ENCODE measurements around the gene KAT6B.
"Not testable (repeated sequence)": the region's sequence is repeated elsewhere in the genome, so short reads cannot be mapped to it uniquely, and the experiment has no call there.

KAT6B gene

GRCh38 chr10:74893329-74893728, 66.9 kb downstream of the KAT6B start:
- not testable (repeated sequence) for DNase-seq

DNA sequence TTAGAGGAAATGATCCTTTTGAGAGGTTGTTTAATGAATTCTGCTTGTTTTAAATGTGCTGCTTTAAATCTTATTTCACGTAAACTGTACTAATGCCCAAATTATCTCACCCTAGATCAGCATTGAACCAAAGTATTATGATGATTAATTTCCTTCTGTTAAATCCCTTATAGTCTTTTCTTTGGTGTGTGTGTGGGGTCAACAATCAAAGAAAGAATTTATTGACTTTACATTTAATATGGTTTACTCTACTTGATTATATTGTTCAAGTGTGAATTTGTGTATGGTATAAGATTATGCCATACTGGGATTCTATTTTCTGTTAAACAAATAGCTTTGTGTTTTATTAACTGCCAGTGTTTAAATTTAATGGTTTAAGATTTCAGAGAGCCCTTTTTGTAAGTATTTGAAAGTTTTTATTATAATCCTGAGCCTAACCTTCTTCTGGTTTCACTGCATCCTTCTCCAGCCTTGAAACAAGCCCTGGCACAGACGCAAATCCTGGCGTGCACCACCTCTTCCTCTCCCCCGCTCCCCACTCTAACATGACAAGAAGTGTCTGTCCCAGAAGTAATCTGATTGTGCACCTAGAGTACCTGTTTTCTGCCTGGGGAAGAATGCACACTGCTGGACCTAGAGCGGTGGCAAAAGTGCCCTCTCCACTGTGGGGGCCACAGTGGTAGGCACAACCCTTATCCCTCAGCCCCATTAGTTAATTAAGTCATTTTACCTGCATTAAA, 70.6 kb downstream of the KAT6B start:
- DNase-seq, result no peak

- no peak for DNase-seq
These were observed 72.0 kb downstream of the KAT6B start for GRCh38 chr10:74898201-74898976.

GRCh38 chr10:74900297-74900696, 73.9 kb downstream of the KAT6B start:
- DNase-seq, result no peak

- DNase-seq, result no peak
These were observed 74.9 kb downstream of the KAT6B start for GRCh38 chr10:74901301-74901700.

- no peak for DNase-seq
These were observed 75.6 kb downstream of the KAT6B start for GRCh38 chr10:74901867-74902450.

- no peak for DNase-seq
These were observed 77.1 kb downstream of the KAT6B start for GRCh38 chr10:74903491-74903890.

DNA sequence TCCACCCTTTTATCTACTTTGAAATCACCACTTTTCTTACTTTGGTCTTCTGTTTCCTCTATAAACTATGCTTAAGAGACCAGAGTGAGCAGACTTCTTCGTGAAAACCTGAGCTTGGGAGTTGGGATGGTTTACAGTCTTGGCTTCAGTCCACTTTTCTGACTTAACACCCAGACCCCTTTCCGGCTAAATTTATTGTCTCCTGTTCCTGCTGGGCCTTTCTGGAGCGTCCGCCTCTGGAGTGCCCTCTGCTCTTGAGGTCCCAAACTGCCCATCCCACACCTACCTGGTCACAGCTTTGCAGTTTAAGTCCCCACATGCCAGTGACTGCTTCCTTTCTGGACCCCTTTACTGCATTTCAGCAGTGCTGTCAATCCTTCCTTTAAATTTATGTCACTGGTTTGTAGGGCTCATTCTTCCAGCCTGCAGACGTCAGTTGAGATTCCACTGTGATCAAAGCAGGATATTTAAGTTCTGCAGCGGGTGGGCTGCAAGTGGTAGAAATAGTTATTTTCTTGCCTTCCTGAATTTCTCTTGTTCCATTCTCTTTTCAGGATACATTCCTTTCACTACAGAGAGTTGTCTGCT, 80.3 kb downstream of the KAT6B start:
- no peak for DNase-seq

DNA sequence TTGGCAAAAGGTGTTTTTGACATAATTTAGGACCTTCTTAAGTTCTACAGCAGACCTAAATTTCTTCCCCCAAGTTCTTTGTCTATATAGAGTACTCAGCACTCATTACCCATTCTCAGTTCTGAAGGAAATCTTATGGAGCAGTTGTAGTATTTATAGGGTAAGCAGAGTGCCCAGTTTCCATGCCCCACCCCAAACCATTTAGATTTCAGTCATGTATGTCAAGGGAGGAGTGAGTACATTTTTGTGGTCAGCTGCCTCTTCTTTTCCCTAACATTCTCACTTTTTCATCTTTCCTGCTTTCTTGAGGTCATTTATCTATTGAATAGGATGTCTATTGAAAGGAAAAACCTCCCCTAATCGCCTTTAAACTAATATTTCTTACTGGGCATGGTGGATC, 83.3 kb downstream of the KAT6B start:
- no peak for DNase-seq

- DNase-seq, result no peak
These were observed 84.0 kb downstream of the KAT6B start for GRCh38 chr10:74910241-74910975.

DNA sequence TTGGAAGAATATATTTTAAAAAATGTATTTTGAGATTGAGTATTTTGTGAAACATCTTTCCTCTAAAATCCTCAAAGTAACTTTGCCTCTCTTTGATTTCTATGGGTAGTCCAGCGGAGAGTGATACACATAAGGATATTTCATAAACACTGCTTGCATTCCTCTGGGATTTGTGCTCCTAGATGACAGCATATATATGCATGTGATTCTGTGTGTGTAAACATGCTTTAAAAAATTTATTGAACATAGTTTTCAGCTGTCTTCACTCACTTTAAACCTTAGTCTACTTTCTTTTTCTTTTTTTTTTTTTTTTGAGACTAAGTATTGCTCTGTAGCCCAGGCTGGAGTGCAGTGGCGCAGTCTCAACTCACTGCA, 84.6 kb downstream of the KAT6B start:
- DNase-seq, result no peak

DNA sequence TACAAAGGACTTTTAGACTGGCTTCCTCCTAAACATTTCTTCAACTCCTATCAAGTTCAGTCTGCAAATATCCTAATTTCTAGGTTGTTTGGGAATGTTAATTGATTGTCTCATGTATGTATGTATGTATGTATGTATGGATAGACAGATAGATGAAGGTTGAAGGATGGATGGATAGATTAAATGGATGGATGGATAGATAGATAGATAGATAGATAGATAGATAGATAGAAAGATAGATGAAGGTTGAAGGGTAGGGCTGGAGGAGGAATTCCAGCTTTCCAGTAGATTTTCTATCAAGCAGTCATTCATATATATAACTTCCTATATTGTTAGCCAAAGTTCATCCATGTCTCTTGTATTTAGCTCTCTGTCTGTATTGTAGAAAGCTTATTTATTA, 85.8 kb downstream of the KAT6B start:
- DNase-seq, result no peak

DNA sequence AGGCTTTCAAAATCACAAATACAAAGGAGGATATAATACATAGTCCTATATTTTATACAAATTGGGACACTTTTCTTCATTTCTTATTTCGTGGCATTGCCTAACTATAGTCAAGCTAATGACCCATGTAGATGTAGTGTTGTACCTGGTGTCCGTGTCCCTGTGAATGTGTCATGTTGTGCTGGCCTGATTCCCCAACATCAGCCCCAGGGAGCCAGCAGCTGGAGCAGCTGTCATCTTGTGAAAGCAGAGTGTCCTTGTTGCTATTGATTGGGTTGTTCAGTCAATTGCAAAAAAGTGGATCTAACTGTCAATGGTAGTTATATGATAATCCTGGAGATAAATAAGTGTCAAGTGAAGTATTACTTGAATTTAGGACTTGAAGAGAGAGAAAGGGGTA, 86.3 kb downstream of the KAT6B start:
- DNase-seq, result no peak

DNA sequence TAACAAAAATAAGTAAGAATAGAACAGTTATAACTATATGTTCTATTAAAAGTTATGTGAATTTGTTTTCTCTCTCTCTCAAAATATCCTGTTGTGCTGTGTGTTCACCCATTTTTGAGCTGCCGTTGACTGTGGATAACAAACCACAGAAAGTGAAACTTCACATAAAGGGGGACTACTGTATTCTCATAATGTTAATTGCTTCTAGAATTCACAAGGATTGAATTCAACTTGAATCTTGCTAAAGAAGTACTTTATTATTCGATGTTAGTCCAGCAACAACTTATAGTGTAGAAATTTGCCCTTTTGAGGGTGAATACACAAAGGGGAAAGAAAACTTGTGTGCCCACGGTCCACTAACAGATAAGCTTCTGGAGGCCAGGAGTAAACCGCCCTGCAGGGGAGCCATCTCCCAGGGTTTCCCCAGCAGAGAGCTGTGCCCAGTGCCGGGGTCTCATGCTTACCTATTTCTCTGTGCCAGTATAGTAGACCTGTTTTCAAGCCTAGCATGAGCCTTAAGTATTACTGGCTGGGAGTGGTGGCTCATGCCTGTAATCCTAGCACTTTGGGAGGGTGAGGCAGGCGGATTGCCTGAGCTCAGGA, 87.1 kb downstream of the KAT6B start:
- no peak for DNase-seq

GRCh38 chr10:74916283-74916682, 89.9 kb downstream of the KAT6B start:
- DNase-seq, result no peak

- DNase-seq, result no peak
These were observed 91.2 kb downstream of the KAT6B start for GRCh38 chr10:74917481-74918077.

- no peak for DNase-seq
These were observed 93.3 kb downstream of the KAT6B start for GRCh38 chr10:74919671-74920070.

DNA sequence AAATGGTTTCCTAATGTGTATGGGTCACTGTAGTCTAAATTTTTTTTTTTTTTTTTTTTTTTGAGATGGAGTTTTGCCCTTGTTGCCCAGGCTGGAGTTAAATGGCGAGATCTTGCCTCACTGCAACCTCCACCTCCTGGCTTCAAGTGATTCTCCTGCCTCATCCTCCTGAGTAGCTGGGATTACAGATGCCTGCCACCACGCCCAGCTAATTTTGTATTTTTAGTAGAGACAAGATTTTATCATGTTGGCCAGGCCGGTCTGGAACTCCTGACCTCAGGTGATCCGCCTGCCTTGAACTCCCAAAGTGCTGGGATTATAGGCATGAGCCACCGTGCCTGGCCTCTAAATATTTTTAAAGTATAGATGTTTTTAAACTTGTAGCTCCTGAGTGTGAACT, 94.7 kb downstream of the KAT6B start:
- not testable (repeated sequence) for DNase-seq

DNA sequence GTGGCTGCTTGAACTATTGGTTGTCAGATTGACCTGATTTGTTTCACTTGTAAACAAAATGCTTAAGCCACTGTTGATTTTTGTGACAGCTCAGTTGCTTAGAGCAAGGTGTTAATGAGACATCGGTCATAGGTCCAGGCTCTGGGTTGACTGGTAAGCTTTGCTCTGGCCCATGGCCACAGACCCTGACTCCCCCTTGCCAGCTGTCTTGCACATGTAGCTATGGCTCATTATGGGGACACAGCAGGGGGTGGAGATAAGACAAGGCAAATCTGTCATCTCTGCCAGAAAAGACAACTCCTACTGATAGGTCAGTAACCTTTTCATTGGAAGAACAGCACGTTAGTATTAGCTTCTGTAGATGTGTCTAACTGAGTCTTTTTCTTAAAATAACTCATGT, 95.3 kb downstream of the KAT6B start:
- no peak for DNase-seq

- DNase-seq, result no peak
These were observed 96.5 kb downstream of the KAT6B start for GRCh38 chr10:74922921-74923320.

DNA sequence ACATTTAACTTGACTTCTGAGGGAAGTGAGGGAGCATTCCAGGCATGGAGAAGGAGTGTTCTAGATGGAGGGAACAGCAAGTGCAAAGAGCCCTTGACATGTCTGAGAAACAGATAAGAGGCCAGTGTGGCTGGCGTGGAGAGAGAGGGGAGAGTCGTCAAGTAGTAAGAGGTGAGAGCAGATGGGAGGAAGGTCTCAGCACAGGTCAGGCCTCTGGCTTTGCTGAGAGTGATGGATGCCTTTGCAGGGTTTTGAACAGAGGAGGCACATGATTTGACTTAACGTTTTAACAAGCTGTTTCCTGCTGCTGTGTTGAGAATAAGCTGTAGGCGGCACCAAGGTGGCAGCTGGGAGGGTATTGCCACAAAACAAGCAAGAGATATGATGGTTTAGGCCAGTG, 97.2 kb downstream of the KAT6B start:
- DNase-seq, result no peak

Measured in T1000 (cell line).